HG03066 (cell line): ENCODE results near the gene SIPA1.

Experiments
- ATAC-seq: cut with Tn5 transposase; IDR thresholded peaks from one replicate; pipeline ENCODE4 v1.9.1; 2021; ENCODE audit warnings: low read depth; ENCODE audit not compliant: unreplicated experiment

SIPA1 gene

GRCh38 chr11:65699306-65699705 is 61.4 kb downstream of the SIPA1 start:
- no peak for ATAC-seq

GRCh38 chr11:65700399-65700798 is 62.5 kb downstream of the SIPA1 start:
- no peak for ATAC-seq
